ENCODE results near the gene IL10.

Gene IL10

DNA sequence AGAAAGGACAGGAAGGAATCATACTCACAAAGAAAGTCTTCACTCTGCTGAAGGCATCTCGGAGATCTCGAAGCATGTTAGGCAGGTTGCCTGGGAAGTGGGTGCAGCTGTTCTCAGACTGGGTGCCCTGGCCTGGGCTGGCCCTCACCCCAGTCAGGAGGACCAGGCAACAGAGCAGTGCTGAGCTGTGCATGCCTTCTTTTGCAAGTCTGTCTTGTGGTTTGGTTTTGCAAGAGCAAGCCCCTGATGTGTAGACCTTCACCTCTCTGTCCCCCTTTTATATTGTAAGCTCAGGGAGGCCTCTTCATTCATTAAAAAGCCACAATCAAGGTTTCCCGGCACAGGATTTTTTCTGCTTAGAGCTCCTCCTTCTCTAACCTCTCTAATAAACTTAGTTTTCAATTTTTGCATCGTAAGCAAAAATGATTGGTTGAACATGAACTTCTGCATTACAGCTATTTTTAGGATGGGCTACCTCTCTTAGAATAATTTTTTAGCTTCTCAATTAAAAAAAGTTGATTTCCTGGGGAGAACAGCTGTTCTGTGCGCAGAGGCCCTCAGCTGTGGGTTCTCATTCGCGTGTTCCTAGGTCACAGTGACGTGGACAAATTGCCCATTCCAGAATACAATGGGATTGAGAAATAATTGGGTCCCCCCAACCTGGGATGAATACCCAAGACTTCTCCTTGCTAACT, at the start of gene IL10:
TSS of gene IL10 (minus strand) at position 252 of the 695 bp plus-strand sequence. CDS start at position 193, 59 bp downstream.
- in situ Hi-C loops (cut with MboI; ENCODE audit: low pct_unique_long_range_greater_than_20kb, low sequenced_read_pairs): no loop called here
- no peak for DNase-seq

DNA sequence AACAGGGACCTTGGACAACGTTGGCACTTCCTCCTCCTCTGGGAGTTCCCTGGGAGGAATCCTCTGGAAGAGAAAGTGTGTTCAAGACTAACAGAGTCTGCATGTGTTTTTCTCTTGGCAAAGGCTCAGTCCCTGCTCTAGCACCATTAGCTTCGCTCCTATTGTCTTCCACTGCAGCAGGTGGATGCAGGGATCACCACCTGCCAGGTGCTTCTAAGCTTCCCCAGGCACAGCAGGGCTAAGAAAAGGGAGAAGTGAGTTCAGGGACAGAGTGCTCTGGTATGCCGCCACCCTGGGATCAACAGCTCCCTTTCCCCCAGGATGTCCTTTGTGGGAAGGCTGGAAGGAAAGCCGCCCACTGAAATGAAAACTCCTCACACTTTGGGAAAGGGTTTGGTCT, 49.2 kb upstream of the IL10 start:
- in situ Hi-C loops (cut with MboI; ENCODE audit: low pct_unique_long_range_greater_than_20kb, low sequenced_read_pairs): no loop called here
- no peak for DNase-seq

DNA sequence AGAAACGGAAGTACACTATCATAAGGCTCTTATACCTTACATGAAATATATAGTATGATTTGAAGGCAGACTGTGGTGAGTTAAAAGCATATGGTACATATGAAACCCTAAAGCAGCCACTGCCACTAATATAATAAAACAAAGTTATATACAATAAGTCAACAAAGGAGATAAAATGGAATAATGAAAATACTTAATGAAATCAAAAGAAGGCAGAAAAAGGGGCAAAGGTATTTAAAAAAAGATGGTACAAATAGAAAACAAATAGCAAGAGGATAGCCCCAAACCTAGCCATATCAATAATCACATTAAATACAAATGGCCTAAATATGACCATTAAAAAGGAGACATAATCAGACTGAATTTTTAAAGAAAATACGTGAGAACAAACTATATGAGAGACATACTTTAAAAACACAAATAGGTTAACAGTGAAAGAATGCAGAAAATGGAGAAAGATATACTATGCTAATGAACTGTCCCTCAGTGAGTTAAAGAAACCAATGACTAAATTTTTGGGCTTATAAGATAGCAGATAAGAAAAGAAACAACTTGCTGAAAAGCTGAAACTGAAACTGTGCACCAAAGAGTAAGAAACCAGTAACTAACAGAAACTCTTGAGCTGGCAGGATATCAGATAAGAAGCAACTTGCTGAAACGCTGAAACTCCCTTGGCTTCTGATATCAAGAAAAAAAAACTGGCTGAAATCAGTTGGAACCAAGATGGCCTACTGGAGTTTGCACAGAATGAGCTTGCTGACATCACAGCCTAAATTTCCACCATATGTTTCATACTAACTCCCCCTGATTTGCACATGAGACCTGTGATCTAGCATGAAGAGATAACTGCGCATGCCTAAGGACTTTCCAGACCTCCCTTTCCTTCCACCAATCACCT, 44.3 kb upstream of the IL10 start:
- in situ Hi-C loops (cut with MboI; ENCODE audit: low pct_unique_long_range_greater_than_20kb, low sequenced_read_pairs): no loop called here
- no peak for DNase-seq

DNA sequence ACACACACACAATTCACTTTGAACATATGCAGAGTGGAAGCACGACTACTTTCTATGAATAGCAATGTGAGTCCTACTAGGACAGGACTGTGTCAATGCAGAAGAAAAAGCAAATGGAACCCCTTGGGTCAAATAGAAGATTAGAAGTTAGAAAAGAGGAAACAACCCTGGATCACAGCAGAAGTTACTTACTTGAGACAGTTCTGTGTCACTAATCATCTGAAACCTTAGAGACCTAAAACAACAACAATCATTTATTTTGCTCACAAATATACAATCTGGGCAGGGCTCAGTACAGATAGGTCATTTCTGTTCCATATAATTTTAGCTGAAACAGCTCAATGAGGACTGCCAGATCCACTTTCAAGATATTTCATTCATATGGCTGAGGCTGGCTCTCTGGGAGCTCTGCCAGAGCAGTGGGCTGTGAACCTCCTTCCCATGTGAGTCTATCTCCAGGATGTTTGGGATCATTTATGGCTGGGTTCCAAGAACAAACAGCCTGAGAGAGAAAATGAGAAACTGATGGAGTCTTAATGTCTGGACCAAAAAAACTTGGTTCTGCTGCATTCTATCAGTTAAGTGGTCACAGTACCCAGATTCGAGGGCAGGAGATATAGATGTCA, 42.5 kb upstream of the IL10 start:
- in situ Hi-C loops (cut with MboI; ENCODE audit: low pct_unique_long_range_greater_than_20kb, low sequenced_read_pairs): no loop called here
- DNase-seq: no peak

DNA sequence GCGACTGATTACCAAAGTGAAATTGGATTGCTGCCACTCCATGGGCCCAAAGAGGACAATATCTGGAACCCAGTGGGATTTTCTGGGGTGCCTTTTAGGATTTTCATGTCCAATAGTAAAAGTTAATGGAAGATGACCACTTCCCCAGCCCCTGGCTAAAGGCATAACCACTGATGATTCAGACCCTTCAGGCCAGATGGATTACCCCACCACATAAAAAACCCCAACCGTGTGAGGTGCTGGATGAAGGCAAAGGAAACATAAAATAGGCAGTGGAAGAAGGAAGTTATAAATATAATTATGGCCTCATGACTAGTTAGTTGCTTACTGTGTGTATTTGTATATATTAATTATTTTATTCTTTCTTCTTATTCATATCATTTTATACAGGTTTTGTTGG, 40.2 kb upstream of the IL10 start:
- in situ Hi-C loops (cut with MboI; ENCODE audit: low pct_unique_long_range_greater_than_20kb, low sequenced_read_pairs): no loop called here
- DNase-seq: no peak

DNA sequence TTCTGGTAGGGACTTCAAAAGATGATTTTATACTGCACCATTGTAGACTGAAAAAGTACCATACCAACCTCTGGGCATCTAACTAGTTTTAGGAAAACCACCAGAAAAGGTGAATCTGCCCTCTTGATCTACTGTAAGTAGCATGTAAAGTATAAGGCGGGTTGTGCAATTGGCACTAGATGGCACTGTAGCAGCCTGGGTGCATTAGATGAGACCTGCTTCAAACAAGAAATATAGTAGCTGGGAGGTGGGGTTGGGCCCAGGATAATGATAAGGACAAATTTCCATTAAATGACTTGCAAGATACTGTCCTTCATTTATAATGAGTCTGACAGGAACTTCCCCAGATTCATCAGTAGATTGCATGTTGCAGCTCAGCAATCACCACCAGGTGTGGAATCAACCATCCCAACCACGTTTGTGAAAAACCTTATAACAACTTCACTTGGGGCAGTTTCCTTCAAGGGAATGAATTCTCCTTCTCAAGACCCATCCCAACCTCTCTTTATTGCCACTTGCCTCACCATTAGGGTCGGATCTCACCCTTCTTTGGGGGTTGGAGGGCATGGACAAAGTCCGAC, 37.3 kb upstream of the IL10 start:
- peak; percentile 34 for DNase-seq
- in situ Hi-C loops (cut with MboI; ENCODE audit: low pct_unique_long_range_greater_than_20kb, low sequenced_read_pairs): no loop called here

DNA sequence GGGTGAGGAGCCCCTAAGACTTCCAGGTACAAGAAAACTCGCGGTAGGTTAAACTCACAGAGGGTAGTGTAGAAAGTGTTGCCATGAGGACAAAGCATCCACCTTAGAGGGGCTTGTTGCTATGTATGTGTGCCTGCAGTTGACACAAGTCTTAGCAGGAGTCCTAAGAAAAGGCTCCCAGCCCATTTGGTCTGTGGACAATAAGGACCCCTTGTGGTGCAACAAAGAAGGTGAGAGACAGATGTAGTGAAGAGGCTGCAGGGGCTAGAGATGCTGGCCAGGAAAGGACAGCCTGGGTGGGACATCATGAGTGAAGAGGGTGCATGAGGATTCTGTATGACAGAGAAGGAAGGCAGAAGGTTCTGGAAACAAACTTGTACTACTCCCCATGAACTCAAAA, 36.3 kb upstream of the IL10 start:
- in situ Hi-C loops (cut with MboI; ENCODE audit: low pct_unique_long_range_greater_than_20kb, low sequenced_read_pairs): no loop called here

DNA sequence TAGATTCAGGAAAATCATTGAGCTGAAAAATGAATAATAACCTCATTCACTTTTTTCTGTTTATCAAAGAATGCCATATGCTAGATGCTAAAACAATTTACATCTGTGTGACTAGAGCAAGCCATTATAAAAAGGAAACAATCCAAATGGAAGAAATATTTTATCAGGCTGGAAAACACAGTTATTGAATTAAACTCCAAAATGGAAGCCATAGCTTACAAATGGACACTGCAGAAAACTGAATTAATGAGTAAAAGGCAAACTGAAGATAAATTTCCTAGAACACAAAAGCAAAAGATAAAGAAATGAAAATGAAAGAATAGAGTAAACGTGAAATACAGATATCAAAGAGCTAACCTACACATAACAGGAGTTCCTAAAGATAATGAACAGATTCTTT, 33.1 kb upstream of the IL10 start:
- no peak for DNase-seq
- in situ Hi-C loops (cut with MboI; ENCODE audit: low pct_unique_long_range_greater_than_20kb, low sequenced_read_pairs): no loop called here

More for the DNA sequence above, 36.3 kb upstream of the IL10 start:
- DNase-seq: peak; percentile 27

DNA sequence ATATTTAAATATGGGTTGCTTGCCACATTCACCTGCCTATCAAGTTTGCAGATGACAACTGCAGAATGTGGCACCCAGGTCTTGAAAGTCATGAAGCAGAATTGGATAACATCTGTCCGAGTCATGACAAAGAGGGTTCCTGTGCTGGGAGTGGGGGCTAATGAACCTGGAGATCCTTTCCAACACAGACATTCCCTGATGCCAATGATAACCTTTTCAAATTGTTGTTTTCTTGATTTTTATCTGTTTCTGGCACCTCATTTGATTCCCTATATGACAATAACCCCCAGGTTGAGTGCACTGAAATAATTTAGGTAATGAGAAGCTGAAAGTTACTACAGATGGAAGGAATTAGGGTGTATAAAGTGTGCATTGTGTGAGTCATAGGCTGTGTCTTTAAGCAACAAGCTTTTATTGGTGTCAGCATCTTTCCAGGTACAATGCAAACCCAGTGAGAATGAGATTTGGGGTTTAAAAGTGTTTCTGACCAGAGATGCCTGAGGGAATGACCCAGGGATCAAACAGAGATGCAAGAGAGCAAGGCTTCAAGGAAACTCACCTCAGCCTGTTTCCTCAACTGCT, 32.0 kb upstream of the IL10 start:
- DNase-seq: no peak
- in situ Hi-C loops (cut with MboI; ENCODE audit: low pct_unique_long_range_greater_than_20kb, low sequenced_read_pairs): no loop called here

DNA sequence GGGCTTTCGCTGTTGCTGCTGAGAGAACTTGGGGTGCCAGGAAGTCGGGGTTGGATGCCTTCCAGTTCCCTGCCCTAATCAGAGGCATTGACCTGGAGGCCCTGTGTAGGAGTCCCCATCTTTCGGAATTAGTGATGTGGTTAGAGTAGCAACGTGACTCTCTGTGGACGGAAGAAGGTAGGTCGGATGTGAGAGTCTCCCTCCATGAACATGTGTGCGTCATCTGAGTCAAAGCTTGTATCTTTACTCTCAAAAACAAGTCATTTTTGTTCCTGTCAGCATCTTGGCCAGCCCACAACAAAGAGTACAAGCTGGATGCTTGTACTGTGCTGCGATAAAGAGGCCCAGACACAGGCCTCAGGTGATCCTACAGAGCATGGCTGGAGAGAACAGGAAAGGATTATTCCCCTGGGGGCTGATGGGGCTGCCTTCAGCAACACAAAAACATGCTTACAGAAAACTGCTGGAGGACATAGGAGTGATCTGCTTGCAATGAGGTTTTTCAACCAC, 31.0 kb upstream of the IL10 start:
- in situ Hi-C loops (cut with MboI; ENCODE audit: low pct_unique_long_range_greater_than_20kb, low sequenced_read_pairs): no loop called here
- no peak for DNase-seq

DNA sequence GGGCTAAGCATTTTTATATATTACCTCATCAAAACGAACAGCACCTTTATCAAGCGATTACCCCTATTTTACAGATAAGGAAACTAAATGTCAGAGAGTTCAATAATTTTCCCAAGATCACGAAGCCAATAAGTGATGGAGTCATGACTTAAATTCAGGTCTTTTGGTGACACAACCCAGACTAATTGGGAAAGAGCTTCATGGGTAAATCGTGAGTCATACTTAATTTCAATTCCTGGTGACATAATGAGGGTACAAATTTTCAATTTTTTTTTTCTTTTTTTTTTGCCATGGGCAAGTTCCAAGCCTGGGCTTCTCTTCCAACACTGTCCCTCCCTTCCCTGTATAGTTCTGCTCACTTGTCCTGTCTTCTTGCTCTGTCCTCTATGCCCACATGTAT, 30.1 kb upstream of the IL10 start:
- no peak for DNase-seq
- in situ Hi-C loops (cut with MboI; ENCODE audit: low pct_unique_long_range_greater_than_20kb, low sequenced_read_pairs): no loop called here

DNA sequence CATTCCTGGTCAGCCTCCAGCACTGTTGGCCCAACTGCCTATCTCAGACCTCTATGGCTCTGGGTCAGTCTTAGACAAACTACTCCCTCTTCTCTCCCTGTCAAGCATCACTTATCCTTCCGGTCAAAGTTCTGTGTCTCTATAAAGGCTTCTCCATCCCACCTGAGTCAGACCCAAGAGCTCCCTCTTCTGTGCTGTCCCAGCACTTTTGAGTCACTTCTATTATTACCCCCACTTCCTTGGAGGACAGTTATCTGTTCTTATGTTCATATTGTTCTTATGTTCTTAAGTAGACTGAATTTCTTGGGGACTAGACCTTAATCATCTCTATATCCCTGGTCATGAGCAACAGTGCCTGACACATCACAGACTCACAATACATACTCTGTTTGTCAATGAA, 29.2 kb upstream of the IL10 start:
- DNase-seq: no peak
- in situ Hi-C loops (cut with MboI; ENCODE audit: low pct_unique_long_range_greater_than_20kb, low sequenced_read_pairs): no loop called here

DNA sequence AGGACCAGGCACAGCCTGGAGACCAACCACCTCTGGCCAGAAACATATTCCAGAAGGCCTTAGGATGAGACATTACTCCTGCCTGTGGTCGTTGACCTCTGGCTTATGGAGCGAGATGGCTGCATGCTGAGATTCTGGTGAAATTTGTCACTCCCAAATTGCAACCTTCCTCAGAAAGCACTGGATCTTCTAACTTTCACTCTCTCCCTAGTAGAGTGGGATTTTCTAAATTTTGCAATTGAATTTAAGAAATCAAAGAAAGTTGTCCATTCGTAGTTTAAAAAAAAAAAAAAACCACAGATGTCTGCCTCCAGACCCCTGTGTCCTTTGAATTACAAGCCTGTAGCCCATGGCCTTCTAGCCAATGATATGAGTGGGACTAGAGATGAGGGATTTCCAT, 28.6 kb upstream of the IL10 start:
- no peak for DNase-seq
- in situ Hi-C loops (cut with MboI; ENCODE audit: low pct_unique_long_range_greater_than_20kb, low sequenced_read_pairs): no loop called here

DNA sequence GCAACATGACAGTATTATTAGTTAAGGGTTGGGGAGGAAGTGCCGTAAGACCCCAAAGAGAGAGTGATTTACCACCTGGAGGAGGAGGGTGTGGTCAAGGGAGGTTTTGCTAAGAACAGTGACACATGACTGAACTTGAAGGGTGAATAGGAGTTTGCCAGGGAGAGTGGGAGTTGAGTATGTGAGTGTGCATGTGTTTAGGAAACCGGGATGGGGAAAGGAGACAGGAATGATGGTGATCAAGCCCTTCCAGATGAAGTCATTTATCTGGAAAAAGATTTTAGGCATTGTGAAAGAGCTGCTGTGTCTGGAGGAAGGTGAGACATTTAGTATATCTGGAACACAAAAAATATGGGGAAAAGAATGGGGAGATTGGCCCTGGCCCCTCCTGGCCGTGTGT, 28.1 kb upstream of the IL10 start:
- no peak for DNase-seq
- in situ Hi-C loops (cut with MboI; ENCODE audit: low pct_unique_long_range_greater_than_20kb, low sequenced_read_pairs): no loop called here

DNA sequence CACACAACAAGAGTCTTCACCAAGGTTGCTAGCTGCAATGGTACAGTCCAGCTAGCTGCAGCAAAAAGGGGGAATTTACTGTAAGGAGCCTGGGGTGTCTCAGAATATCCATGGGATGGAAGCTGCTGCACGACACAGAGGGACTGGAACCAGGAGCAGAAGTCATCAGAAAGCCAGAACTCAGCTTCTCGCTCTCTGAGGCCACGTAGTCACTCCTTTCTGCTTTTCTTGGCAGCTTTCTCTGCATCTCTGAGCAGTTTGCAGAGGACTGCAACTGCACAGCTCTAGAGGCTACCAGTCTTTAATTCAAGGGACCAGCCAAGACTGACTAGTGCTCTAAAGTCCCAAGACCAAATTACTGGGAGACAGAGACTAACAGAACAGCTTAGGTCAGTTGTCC, 27.0 kb upstream of the IL10 start:
- DNase-seq: no peak
- in situ Hi-C loops (cut with MboI; ENCODE audit: low pct_unique_long_range_greater_than_20kb, low sequenced_read_pairs): no loop called here

DNA sequence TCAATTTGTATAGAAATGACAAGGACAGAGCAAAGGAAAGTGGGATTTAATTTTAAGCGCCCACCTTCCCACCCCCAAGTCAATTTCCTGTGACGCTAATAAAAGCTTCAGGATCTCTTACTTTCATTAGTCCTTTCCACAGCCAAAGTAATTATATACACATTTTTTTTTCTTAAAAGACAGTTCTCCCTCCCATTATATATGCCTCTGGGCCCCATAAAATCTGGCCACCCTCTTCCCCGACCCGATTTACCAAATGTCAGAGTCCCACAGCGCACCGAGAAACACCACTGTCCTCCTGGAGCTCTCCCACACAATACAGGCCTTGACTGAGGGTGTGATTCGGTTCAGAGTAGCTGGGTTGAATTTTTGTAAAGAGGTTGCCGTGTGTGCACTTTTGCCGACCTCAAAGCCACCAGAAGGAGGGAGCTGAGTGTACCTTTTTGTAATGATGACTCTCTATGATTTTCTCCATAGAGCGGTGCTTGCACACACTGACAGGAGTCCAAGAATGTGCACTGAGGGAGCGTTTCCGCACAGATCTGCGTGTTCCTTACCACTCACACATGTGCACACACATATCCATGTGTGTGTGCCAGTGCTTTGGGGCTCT, 26.2 kb upstream of the IL10 start:
- no peak for DNase-seq
- in situ Hi-C loops (cut with MboI; ENCODE audit: low pct_unique_long_range_greater_than_20kb, low sequenced_read_pairs): no loop called here

DNA sequence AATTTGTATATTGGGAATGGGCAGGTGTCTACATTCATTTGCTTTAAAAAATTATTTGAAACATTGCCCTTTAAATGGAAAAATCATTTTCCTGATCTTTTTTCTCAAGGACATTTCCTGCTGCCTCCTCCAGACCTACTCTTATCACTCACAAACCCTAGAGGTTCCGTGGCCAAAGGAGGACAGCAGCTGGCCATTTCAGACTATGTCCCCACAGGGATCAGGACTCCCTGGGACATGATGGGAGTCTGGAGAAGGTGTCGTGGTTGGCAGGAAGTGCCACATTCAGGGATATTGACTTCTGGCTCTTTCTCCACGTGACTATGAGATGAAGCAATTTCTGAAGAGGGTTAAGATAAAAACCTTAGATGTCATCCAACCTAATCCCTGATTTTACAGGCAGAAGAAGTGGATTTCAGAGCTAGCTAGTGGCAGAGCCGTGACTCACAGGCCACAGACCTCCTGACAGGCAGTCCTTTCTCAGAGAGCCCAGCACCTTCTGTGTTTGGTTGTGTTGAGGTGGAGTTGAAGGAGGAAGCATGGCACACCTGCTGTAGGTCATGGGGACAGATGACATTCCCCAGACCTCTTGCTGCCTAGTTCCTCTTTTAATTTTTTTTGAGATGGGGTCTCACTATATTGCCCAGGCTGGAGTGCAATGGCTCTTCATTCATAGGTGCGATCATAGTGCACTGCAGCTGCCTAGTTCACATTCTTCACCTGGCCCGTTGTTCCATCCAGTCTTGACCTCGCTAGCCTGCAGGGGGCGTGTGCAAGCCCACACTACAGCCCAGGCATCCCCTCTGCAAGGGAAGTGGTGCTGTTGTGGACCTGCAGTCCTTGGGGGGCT, 25.5 kb upstream of the IL10 start:
- in situ Hi-C loops (cut with MboI; ENCODE audit: low pct_unique_long_range_greater_than_20kb, low sequenced_read_pairs): no loop called here
- DNase-seq: peak; percentile 42

DNA sequence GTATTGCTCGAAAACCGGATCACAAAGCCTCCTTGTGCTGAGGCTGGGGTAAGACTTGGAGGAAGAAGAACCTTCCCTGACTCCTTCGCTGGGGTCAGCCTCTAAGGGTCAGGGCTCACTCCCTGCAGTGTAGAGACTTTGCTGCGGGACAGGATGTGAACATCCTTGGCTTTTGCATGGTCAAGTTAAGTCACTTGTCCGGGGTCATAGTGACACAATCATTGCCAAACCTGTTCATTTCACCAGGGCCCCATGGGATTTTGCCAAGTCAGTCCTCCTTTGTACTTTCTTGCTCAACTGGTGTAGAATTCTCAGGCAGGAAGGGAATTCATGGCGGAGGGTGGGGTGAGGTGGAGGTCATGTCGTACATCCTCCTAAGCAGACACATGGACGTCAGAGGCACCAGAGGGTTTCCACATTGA, 24.7 kb upstream of the IL10 start:
- in situ Hi-C loops (cut with MboI; ENCODE audit: low pct_unique_long_range_greater_than_20kb, low sequenced_read_pairs): no loop called here
- DNase-seq: no peak
